Motor neuron (in vitro differentiated cells): ENCODE data around the gene CCHCR1. TPM values are rescaled to one million over a fixed set of nuclear protein-coding genes. Genes with fewer than 3 reads are reported as not detected.
"Not testable (repeated sequence)": the region's sequence is repeated elsewhere in the genome, so short reads cannot be mapped to it uniquely, and the experiment has no call there.

Source experiments
- ATAC-seq, 8 experiments: fragments of 200-7000 bp; cut with Tn5 transposase; replicated peaks in 6 of 8; 2 replicates each; pipeline ENCODE4 v1.8.0; 2021; ENCODE audit warnings: mild to moderate bottlenecking in 8 of 8, moderate library complexity in 8 of 8
- H3K27ac ChIP-seq, 2 donors: fragments of 250-450 bp; sonication (Bioruptor Pico); 2 replicates each; pipeline ENCODE4 v1.9.0; 2021; ENCODE audit warnings: antibody characterized with exemption in 2 of 2, mild to moderate bottlenecking in 2 of 2, moderate library complexity in 1 of 2
- H3K4me1 ChIP-seq, 2 donors: fragments of 250-450 bp; sonication (Bioruptor Pico); replicated peaks in 1 of 2; 2 replicates each; pipeline ENCODE4 v1.6.1; 2021; ENCODE audit warnings: antibody characterized with exemption in 2 of 2, mild to moderate bottlenecking in 2 of 2, moderate library complexity in 1 of 2
- H3K4me3 ChIP-seq, 5 donors: fragments of 250-450 bp; sonication (Bioruptor Pico); 2 replicates each; pipeline ENCODE4 v1.9.0; 2021; ENCODE audit warnings: antibody characterized with exemption in 5 of 5, mild to moderate bottlenecking in 5 of 5, moderate library complexity in 4 of 5
- WGBS, 10 experiments: fragments of 450-650 bp; shearing (Covaris generic); methylation state at CpG; one replicate each; pipeline ENCODE4 v1.0.0; 2022; 5-methylcytosine and 5-hydroxymethylcytosine counted together
- in situ Hi-C, 9 experiments: fragments of 400-800 bp; cut with MboI; loops; one replicate each; pipeline ENCODE4 v1.15.0; 2021; ENCODE audit warnings: low sequenced_read_pairs in 9 of 9, low pct_unique_long_range_greater_than_20kb in 2 of 9; ENCODE audit not compliant: unreplicated experiment in 9 of 9
- total RNA-seq, 8 experiments: library from RNA; unstranded; fragments of 300-600 nt; gene quantifications; 2 replicates each; pipeline versions ENCODE4 v1.2.3 to v1.2.4, GENCODE V29; 2022

The CCHCR1 gene
- total RNA-seq, 8 experiments from 2014 or later: 12.1 to 33.8 (median 15.6) TPM

GRCh38 chr6:31165064-31165832 is 7.6 kb upstream of the CCHCR1 start:
- H3K4me1 ChIP-seq, H3K4me3 ChIP-seq, H3K27ac ChIP-seq, in situ Hi-C loops: not testable (repeated sequence)
- 40 to 100% (median 85%) methylated on average over 1 to 7 of the region's 17 CpGs; no CpG with 5 or more reads in 3 of the 10 experiments for WGBS, 10 experiments
- peak in 3 of 8 experiments; percentile 44 to 69 (median 49) for ATAC-seq

- ATAC-seq: peak in 4 of 8 experiments; percentile 23 to 92 (median 79)
- WGBS, 10 experiments: 100% methylated on average over 1 to 4 of the region's 9 CpGs; no CpG with 5 or more reads in 8 of the 10 experiments
- H3K4me3 ChIP-seq, in situ Hi-C loops, H3K4me1 ChIP-seq, H3K27ac ChIP-seq: not testable (repeated sequence)
Observed at GRCh38 chr6:31164475-31165063, 7.0 kb upstream of the CCHCR1 start.

- Histone ChIP-seq H3K27ac (no peak overlapping the region), H3K4me3 (no peak overlapping the region), H3K4me1 (peaks cover 2% of the 10 kb centered on the region in 2 donors)
- in situ Hi-C loops: no loop called here
- ATAC-seq: no peak
Observed at GRCh38 chr6:31163922-31164321, 6.3 kb upstream of the CCHCR1 start.

GRCh38 chr6:31162463-31163165 is 5.0 kb upstream of the CCHCR1 start:
- Histone ChIP-seq H3K27ac (no peak overlapping the region), H3K4me1 (peaks cover 2 to 3% of the 10 kb centered on the region in 2 donors), H3K4me3 (no peak overlapping the region)
- in situ Hi-C loops: no loop called here
- ATAC-seq: no peak
- WGBS, 10 experiments: 70 to 100% (median 92%) methylated on average over 1 to 11 of the region's 13 CpGs; no CpG with 5 or more reads in 3 of the 10 experiments

GRCh38 chr6:31161216-31162126 is 3.9 kb upstream of the CCHCR1 start:
- in situ Hi-C loops: no loop called here

GRCh38 chr6:31158863-31159855 is 1.6 kb upstream of the CCHCR1 start:
- WGBS, 10 experiments: 0 to 25% (median 0%) methylated on average over 2 to 12 of the region's 35 CpGs; no CpG with 5 or more reads in 3 of the 10 experiments
- ATAC-seq: peak in 2 of 8 experiments; percentile 2
- in situ Hi-C loops: no loop called here
- H3K27ac ChIP-seq: no peak overlapping the region
- peaks cover 8% of the 10 kb centered on the region in 2 donors for H3K4me1 ChIP-seq
- H3K4me3 ChIP-seq: peak overlapping the region; percentile 56 to 78 (median 65)

More at GRCh38 chr6:31161216-31162126, 3.9 kb upstream of the CCHCR1 start:
- no peak overlapping the region for H3K4me3 ChIP-seq
- no peak overlapping the region for H3K27ac ChIP-seq
- WGBS, 10 experiments: 67 to 100% (median 100%) methylated on average over 1 to 3 of the region's 19 CpGs; no CpG with 5 or more reads in 4 of the 10 experiments
- peaks cover 8% of the 10 kb centered on the region in 2 donors for H3K4me1 ChIP-seq
- ATAC-seq: no peak

- peak; percentile 91 to 97 (median 96) for ATAC-seq
- in situ Hi-C loops: no loop called here
- H3K4me3 ChIP-seq: peak within 1 kb of the TSS; percentile 56 to 78 (median 65)
- WGBS, 10 experiments: 0 to 4% (median 0%) methylated on average over 1 to 42 of the region's 65 CpGs; no CpG with 5 or more reads in 3 of the 10 experiments
- no peak within 1 kb of the TSS for H3K27ac ChIP-seq
- H3K4me1 ChIP-seq: peaks cover 8% of the 10 kb centered on the region in 2 donors
Observed at GRCh38 chr6:31158140-31158862, 699 bp upstream of the CCHCR1 start, which contains the start of gene TCF19. Gene TCF19, plus strand, starts transcription at chr6:31158589. Its CDS starts 881 bp downstream, at chr6:31159470.

GRCh38 chr6:31156641-31157040 is 961 bp downstream of the CCHCR1 start:
- no peak overlapping the region for H3K27ac ChIP-seq
- H3K4me3 ChIP-seq: no peak overlapping the region
- H3K4me1 ChIP-seq: peaks cover 8% of the 10 kb centered on the region in 2 donors
- in situ Hi-C loops: no loop called here
- no peak for ATAC-seq
- 80 to 100% (median 92%) methylated on average over 1 to 7 of the region's 7 CpGs; no CpG with 5 or more reads in 3 of the 10 experiments for WGBS, 10 experiments

GRCh38 chr6:31154436-31154835 is 3.2 kb downstream of the CCHCR1 start:
- 80 to 100% (median 96%) methylated on average over 1 to 15 of the region's 15 CpGs; no CpG with 5 or more reads in 5 of the 10 experiments for WGBS, 10 experiments
- Histone ChIP-seq H3K4me1 (peaks cover 8% of the 10 kb centered on the region in 2 donors), H3K4me3 (no peak overlapping the region), H3K27ac (no peak overlapping the region)
- in situ Hi-C loops: no loop called here
- ATAC-seq: no peak

GRCh38 chr6:31152781-31153180 is 4.8 kb downstream of the CCHCR1 start:
- no peak overlapping the region for H3K4me3 ChIP-seq
- peaks cover 6% of the 10 kb centered on the region in 2 donors for H3K4me1 ChIP-seq
- ATAC-seq: no peak
- in situ Hi-C loops: no loop called here
- 60 to 100% (median 94%) methylated on average over 1 to 6 of the region's 7 CpGs; no CpG with 5 or more reads in 4 of the 10 experiments for WGBS, 10 experiments
- no peak overlapping the region for H3K27ac ChIP-seq
